ENCODE results near the gene TMPRSS5.

Gene TMPRSS5

DNA sequence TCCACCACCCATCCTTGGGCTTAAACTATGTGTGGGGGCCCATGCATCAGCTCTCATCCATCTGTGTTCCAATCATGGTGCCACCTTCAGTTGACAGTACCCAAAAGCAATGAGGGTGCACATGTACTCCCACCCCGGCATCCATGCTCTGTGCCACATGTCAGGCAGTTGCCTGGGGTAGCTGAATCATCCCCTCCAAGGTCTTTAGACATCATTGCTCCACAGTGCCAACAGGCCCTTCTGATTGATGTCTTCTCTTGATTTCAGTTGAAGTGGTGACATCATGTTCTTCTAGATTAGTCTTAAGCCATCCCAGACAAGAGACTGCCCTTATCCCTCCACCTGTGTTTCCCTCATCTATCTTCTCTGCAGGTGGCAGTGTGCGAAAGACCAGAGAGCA, 42.5 kb downstream of the TMPRSS5 start:
- no peak for TF ChIP-seq CTCF (IDR thresholded peaks at IDR 0.05; ENCODE audit: low read depth, low read length, missing control alignments)
- no peak for DNase-seq (ENCODE audit: extremely low read depth, low read depth)
- no peak overlapping the region for H3K4me3 ChIP-seq (replicated peaks; ENCODE audit: low read depth, low read length)

DNA sequence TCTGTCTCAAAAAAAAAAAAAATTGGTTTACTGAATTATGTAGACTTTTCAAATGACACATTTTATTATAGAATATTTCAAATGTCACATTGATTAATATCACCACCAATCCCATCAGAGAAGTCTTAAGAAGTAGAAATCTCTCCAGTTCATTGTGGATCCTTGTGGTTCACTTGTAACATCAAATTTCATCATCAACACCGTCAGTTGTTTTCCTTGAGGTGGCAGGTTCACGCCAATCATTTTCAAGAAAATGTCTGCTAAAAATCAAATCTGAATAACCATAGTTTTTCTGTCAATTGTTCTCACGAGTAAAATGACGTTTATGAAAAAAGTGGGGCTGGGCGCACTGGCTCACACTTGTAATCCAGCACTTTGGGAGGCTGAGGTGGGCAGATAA, 50.3 kb downstream of the TMPRSS5 start:
- no peak for TF ChIP-seq CTCF (IDR thresholded peaks at IDR 0.05; ENCODE audit: low read depth, low read length, missing control alignments)
- H3K4me3 ChIP-seq (replicated peaks; ENCODE audit: low read depth, low read length), result no peak overlapping the region
- DNase-seq (ENCODE audit: extremely low read depth, low read depth), result no peak

- H3K4me3 ChIP-seq (replicated peaks; ENCODE audit: low read depth, low read length), result no peak overlapping the region
- TF ChIP-seq CTCF (IDR thresholded peaks at IDR 0.05; ENCODE audit: low read depth, low read length, missing control alignments), result no peak
- DNase-seq (ENCODE audit: extremely low read depth, low read depth), result no peak
Measured at GRCh38 chr11:113651023-113651422, 55.1 kb downstream of the TMPRSS5 start.

GRCh38 chr11:113649311-113649710, 56.8 kb downstream of the TMPRSS5 start:
- no peak for DNase-seq (ENCODE audit: extremely low read depth, low read depth)
- TF ChIP-seq CTCF (IDR thresholded peaks at IDR 0.05; ENCODE audit: low read depth, low read length, missing control alignments), result no peak
- H3K4me3 ChIP-seq (replicated peaks; ENCODE audit: low read depth, low read length), result no peak overlapping the region

DNA sequence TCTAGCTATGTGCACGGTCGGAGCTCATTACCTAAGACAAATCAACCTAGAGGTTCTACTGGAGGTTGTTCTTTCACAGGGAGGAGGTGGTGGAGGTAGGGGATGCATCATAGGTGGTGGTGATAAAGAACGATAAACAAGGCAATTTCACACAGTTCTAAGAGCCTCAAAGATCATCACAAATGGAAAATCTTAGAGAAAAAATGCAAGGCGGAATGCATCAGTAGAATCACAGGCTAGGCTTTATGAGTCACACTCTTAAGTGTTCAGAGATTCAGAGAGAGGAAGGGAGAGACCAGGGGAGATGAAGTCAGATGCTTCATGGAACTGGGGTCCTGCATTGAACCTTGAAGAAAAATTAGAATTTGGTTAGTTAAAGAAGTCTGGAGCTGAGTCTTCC, 58.3 kb downstream of the TMPRSS5 start:
- no peak overlapping the region for H3K4me3 ChIP-seq (replicated peaks; ENCODE audit: low read depth, low read length)
- TF ChIP-seq CTCF (IDR thresholded peaks at IDR 0.05; ENCODE audit: low read depth, low read length, missing control alignments), result no peak
- no peak for DNase-seq (ENCODE audit: extremely low read depth, low read depth)

DNA sequence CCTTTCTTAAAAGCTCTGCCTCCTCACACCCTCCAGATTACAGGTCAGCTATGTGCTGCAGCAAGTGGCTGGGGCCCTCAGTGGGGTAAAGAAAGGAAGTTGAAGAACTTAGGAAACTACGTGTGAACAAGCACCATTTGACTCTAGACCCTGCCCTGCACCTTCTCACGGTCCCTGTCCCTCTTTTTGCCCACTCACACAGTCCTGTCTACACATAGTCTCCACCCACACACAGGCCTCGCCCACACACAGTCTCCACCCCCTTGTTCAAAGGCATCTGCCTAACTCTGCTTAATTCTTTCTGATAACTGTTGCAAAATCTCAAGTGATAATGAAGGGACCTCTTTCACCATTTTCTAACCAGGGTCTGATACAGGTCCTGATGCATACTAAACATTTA, 59.0 kb downstream of the TMPRSS5 start:
- no peak for DNase-seq (ENCODE audit: extremely low read depth, low read depth)
- no peak overlapping the region for H3K4me3 ChIP-seq (replicated peaks; ENCODE audit: low read depth, low read length)
- TF ChIP-seq CTCF (IDR thresholded peaks at IDR 0.05; ENCODE audit: low read depth, low read length, missing control alignments), result no peak

GRCh38 chr11:113645593-113646349, 60.3 kb downstream of the TMPRSS5 start:
- no peak for TF ChIP-seq CTCF (IDR thresholded peaks at IDR 0.05; ENCODE audit: low read depth, low read length, missing control alignments)
- no peak overlapping the region for H3K4me3 ChIP-seq (replicated peaks; ENCODE audit: low read depth, low read length)
- DNase-seq (ENCODE audit: extremely low read depth, low read depth), result no peak
